HL-60 (cell line): ENCODE data around the gene ADAMTS1.

Experiments used
- CTCF ChIP-seq: IDR thresholded peaks from one replicate; pipeline ENCODE4 v1.5.1; 2011; ENCODE audit warnings: low read length, control low read depth, inconsistent platforms; ENCODE audit not compliant: insufficient read depth
- POLR2AphosphoS5 ChIP-seq: IDR thresholded peaks from 2 replicates; pipeline ENCODE4 v1.6.1; 2012; ENCODE audit warnings: low read depth
- REST ChIP-seq: IDR thresholded peaks from 2 replicates; pipeline ENCODE4 v1.6.1; 2012; ENCODE audit warnings: low read depth; ENCODE audit not compliant: insufficient replicate concordance
- SPI1 ChIP-seq: IDR thresholded peaks from 2 replicates; pipeline ENCODE4 v1.6.1; 2012; ENCODE audit warnings: low read depth, mild to moderate bottlenecking, borderline replicate concordance

- TF ChIP-seq CTCF, result no peak
- no peak for TF ChIP-seq SPI1
- no peak for TF ChIP-seq REST
- TF ChIP-seq POLR2AphosphoS5, result no peak
Observed at GRCh38 chr21:26794597-26795411, 50.4 kb downstream of the ADAMTS1 start.
